Fibroblast of villous mesenchyme (primary cell): ENCODE measurements around the gene PRKG1. TPM values are rescaled to one million over a fixed set of nuclear protein-coding genes. Genes with fewer than 3 reads are reported as not detected.

ENCODE experiments used
- DNase-seq: peaks from one replicate; pipeline ENCODE4 v3.0.0-alpha.2; 2010; ENCODE audit warnings: low read depth
- H3K4me3 ChIP-seq: 2 replicates; pipeline ENCODE4 v1.5.1; 2011; ENCODE audit warnings: low read depth, mild to moderate bottlenecking, low read length
- CTCF ChIP-seq: IDR thresholded peaks from 2 replicates; pipeline ENCODE4 v1.5.1; 2012; ENCODE audit warnings: low read depth, mild to moderate bottlenecking, low read length; ENCODE audit not compliant: insufficient read depth
- total RNA-seq: library from RNA; depleted of rRNA; stranded (reverse); fragments of >200 nt; gene quantifications from 2 replicates; pipeline ENCODE4 v1.2.3, GENCODE V29; 2012

The PRKG1 gene
- total RNA-seq, 1 donor, result 19.0 TPM

DNA sequence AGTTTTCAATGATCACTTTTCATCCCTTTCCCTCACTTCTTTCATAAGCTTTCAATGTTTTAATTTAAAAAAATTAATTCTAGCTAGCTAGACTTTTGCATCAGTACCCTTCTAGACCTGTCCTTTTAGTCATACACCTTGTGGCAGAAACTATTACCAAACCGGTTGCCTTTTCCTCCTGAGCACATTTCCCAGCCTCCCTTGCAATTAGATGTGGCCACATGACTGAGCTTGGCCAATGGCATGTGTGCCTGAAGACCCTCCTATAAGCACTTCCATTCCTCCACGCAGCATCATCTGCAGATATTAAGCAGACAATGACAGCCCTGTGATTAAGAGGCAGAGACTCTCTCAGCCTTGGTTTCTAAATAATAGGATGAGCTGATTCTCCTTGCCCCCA is 1252.1 kb downstream of the PRKG1 start:
- DNase-seq, result no peak
- no peak for TF ChIP-seq CTCF
- no peak overlapping the region for H3K4me3 ChIP-seq

GRCh38 chr10:52331638-52332364 is 1257.5 kb downstream of the PRKG1 start:
- DNase-seq, result no peak
- TF ChIP-seq CTCF, result no peak
- no peak overlapping the region for H3K4me3 ChIP-seq

DNA sequence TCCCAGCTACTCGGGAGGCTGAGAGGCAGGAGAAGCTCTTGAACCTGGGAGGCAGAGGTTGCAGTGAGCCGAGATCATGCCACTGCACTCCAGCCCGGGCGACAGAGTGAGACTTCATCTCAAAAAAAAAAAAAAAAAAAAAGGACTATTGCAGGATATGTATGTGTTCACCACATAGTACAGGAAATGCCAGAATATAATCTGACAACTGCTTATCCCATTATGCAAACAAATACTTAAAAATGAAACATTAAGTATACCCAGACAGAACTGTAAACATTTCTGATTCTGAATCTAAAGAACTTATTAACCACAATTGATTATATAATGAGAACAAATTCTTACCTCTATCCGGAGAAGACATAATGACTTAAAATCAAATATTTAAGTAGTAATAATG is 1258.5 kb downstream of the PRKG1 start:
- TF ChIP-seq CTCF, result no peak
- peak; percentile 59 for DNase-seq
- no peak overlapping the region for H3K4me3 ChIP-seq

- no peak overlapping the region for H3K4me3 ChIP-seq
- no peak for TF ChIP-seq CTCF
- peak; percentile 30 for DNase-seq
Measured at GRCh38 chr10:52334595-52334994, 1260.3 kb downstream of the PRKG1 start.

DNA sequence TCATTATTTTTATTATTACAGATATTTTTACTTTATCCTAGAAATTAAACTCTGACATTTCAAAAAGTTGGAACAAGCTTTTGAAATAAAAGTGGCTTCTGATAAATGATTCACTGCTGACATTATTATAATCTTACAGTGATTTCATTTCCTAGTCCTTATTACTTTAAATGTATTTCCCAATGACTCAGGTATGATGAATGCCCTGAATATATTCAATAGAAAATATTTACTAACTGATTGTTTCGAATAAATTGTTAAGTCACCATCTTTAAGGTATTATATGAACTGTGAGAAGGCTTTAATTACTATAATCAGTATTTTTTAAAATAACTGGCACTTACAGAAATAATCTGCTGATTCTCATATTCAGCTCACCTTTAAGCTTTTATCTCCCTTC is 1261.4 kb downstream of the PRKG1 start:
- TF ChIP-seq CTCF, result no peak
- no peak for DNase-seq
- H3K4me3 ChIP-seq, result no peak overlapping the region

DNA sequence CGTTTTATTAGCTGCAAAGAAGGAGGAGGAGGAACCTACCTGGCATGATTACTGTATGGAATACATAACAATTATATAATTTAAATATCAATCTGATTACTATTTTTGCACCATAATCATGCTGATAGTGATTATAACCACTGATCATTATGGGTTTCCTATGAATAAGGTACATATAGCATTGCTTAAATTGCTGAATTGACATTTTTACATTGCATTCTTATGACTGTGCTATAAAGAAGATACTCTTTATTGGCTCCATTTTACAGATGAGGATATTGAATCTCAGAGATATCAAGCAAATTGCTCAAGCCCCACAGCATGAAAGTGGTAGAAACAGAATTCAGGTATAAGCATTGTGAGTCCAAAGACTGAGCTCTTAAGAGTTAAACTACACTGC is 1262.9 kb downstream of the PRKG1 start:
- no peak overlapping the region for H3K4me3 ChIP-seq
- DNase-seq, result no peak
- TF ChIP-seq CTCF, result no peak

GRCh38 chr10:52343439-52343838 is 1269.2 kb downstream of the PRKG1 start:
- no peak for TF ChIP-seq CTCF
- no peak overlapping the region for H3K4me3 ChIP-seq
- no peak for DNase-seq
